Activated CD4-positive, alpha-beta T cell treated with anti-CD3 and anti-CD28 coated beads, Interleukin-2, amount 10 ng/mL, durations not matched to agents 24 days and 14 days (primary cell): ENCODE results near the gene OR6C68. TPM values are rescaled to one million over a fixed set of nuclear protein-coding genes. Genes with fewer than 3 reads are reported as not detected.

Experiments used
- DNase-seq: peaks from one replicate; pipeline ENCODE4 v3.0.0; 2022
- H3K27ac Mint-ChIP-seq: one replicate; pipeline ENCODE4 v1.8.0; 2022; ENCODE audit warnings: mild to moderate bottlenecking, mixed read lengths
- H3K27me3 Mint-ChIP-seq: one replicate; pipeline ENCODE4 v1.8.0; 2022; ENCODE audit warnings: mixed read lengths
- H3K36me3 Mint-ChIP-seq: one replicate; pipeline ENCODE4 v1.8.0; 2022; ENCODE audit warnings: low read depth, mild to moderate bottlenecking, mixed read lengths
- H3K4me1 Mint-ChIP-seq: one replicate; pipeline ENCODE4 v1.8.0; 2021; ENCODE audit warnings: mixed read lengths
- H3K4me3 Mint-ChIP-seq: one replicate; pipeline ENCODE4 v1.8.0; 2022; ENCODE audit warnings: mild to moderate bottlenecking, moderate library complexity, mixed read lengths
- H3K9me3 Mint-ChIP-seq: one replicate; pipeline ENCODE4 v1.8.0; 2021; ENCODE audit warnings: mixed read lengths
- intact Hi-C: fragments of 100-400 bp; cut with micrococcal nuclease; formaldehyde crosslinking; loops from one replicate; pipeline ENCODE4 v1.15.1; 2023
- total RNA-seq: library from RNA; stranded (reverse); gene quantifications from 2 replicates; pipeline ENCODE4 v1.2.3, GENCODE V29; 2022

OR6C68 gene
- total RNA-seq, 1 donor from 2014 or later = not detected

- Mint-ChIP-seq H3K4me3 (no peak overlapping the region), H3K36me3 (no peaks in the 10 kb centered on the region), H3K9me3 (no peaks in the 10 kb centered on the region), H3K27me3 (no peaks in the 10 kb centered on the region), H3K4me1 (no peaks in the 10 kb centered on the region), H3K27ac (no peak overlapping the region)
- intact Hi-C loops = no loop called here
- no peak for DNase-seq
These were observed 9.4 kb downstream of the OR6C68 start for GRCh38 chr12:55501601-55502000.

GRCh38 chr12:55515696-55516095 lies 23.5 kb downstream of the OR6C68 start:
- no peaks in the 10 kb centered on the region for H3K27me3 Mint-ChIP-seq
- H3K36me3 Mint-ChIP-seq = no peaks in the 10 kb centered on the region
- H3K4me1 Mint-ChIP-seq = no peaks in the 10 kb centered on the region
- no peak overlapping the region for H3K4me3 Mint-ChIP-seq
- H3K27ac Mint-ChIP-seq = no peak overlapping the region
- no peaks in the 10 kb centered on the region for H3K9me3 Mint-ChIP-seq
- DNase-seq = no peak
- intact Hi-C loops = no loop called here

GRCh38 chr12:55516391-55516790 lies 24.2 kb downstream of the OR6C68 start:
- Mint-ChIP-seq H3K4me1 (no peaks in the 10 kb centered on the region), H3K4me3 (no peak overlapping the region), H3K9me3 (no peaks in the 10 kb centered on the region), H3K36me3 (no peaks in the 10 kb centered on the region), H3K27me3 (no peaks in the 10 kb centered on the region), H3K27ac (no peak overlapping the region)
- DNase-seq = no peak
- intact Hi-C loops = no loop called here

Other genes starting within 250 kb of the OR6C68 start
- not detected in 2 replicates for gene OR6C74, start 247.8 kb upstream of the OR6C68 start, total RNA-seq
- gene OR6C6, start 195.8 kb upstream of the OR6C68 start, total RNA-seq = not detected in 2 replicates
- not detected in 2 replicates for gene OR6C1, start 178.0 kb upstream of the OR6C68 start, total RNA-seq
- gene OR6C3, start 161.6 kb upstream of the OR6C68 start, total RNA-seq = not detected in 2 replicates
- not detected in 2 replicates for gene OR6C75, start 129.4 kb upstream of the OR6C68 start, total RNA-seq
- not detected in 2 replicates for gene OR6C65, start 91.8 kb upstream of the OR6C68 start, total RNA-seq
- not detected in 2 replicates for gene OR6C76, start 66.1 kb upstream of the OR6C68 start, total RNA-seq
- not detected in 2 replicates for gene OR6C2, start 48.3 kb upstream of the OR6C68 start, total RNA-seq
- not detected in 2 replicates for gene OR6C70, start 22.2 kb upstream of the OR6C68 start, total RNA-seq
- not detected in 2 replicates for gene OR6C4, start 57.2 kb downstream of the OR6C68 start, total RNA-seq
- gene OR2AP1, start 80.1 kb downstream of the OR6C68 start, total RNA-seq = not detected in 2 replicates
- gene OR10P1, start 144.5 kb downstream of the OR6C68 start, total RNA-seq = not detected in 2 replicates
- gene ITGA7, start 215.5 kb downstream of the OR6C68 start, total RNA-seq = 0.65 and 1.5 TPM in 2 replicates
- 62.7 and 64.8 TPM in 2 replicates for gene BLOC1S1, start 223.7 kb downstream of the OR6C68 start, total RNA-seq
- 7.1 and 8.4 TPM in 2 replicates for gene RDH5, start 228.0 kb downstream of the OR6C68 start, total RNA-seq
- gene CD63, start 236.6 kb downstream of the OR6C68 start, total RNA-seq = 190 and 196 TPM in 2 replicates